GM18861 (cell line): ENCODE measurements around the gene LIPJ.

Source experiments
- ATAC-seq: cut with Tn5 transposase; IDR thresholded peaks from one replicate; pipeline ENCODE4 v1.9.1; 2021; ENCODE audit not compliant: unreplicated experiment

LIPJ gene

DNA sequence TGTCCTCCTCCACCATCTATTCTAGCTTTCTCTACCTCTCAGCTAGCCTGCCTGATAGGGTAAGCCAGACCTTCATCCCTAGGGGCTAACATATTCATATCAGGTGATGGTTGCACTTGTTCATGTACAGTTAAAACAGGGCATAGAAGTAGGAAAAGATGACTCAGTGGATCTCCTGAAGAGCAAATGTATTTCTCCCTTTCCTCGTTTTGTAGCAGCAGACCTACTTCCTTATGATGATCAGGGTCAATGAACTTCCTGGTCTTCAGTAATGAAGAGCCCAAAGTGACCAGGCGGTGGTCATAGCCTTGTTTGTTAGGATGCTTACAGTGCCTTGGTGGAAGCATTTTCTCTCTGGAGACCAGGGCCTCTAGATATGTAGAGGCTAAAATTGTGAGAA is 6.3 kb downstream of the LIPJ start:
- no peak for ATAC-seq

DNA sequence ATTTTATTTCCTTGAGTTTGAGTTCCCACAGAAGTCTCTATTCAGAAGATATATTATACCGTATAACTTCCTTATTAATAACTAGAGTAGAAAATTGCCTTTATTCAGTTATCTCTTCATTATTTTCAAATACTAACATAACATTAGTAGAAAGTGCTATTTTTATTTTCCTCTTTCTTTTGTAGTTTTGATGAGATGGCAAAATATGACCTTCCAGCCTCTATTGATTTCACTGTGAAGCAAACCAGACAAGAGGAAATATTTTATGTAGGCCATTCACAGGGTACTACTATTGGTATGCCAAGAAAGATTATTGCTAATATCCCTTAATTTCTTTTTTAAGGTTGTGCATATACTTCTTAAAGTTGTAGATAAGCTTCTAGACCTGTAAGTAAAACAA is 7.9 kb downstream of the LIPJ start:
- no peak for ATAC-seq

DNA sequence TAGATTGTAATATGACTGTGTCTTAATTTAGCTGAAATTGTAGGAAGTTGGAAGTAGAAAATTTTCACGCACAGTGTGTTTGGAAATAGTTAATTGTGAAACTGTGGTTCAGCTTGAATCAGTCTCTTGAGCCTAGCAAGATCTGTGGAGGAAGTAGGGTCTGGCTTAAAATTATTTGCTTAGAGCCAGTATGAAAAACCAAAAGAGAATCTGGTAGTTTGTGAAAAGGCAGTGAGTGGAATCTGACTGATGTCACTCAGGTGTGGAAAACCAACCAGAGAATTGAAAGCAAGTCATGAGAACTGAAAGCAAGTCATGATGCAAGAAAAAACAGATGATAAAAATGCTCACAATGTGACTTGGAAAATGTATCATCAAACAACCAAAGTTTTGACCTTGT is 11.5 kb downstream of the LIPJ start:
- ATAC-seq = peak; percentile 61

DNA sequence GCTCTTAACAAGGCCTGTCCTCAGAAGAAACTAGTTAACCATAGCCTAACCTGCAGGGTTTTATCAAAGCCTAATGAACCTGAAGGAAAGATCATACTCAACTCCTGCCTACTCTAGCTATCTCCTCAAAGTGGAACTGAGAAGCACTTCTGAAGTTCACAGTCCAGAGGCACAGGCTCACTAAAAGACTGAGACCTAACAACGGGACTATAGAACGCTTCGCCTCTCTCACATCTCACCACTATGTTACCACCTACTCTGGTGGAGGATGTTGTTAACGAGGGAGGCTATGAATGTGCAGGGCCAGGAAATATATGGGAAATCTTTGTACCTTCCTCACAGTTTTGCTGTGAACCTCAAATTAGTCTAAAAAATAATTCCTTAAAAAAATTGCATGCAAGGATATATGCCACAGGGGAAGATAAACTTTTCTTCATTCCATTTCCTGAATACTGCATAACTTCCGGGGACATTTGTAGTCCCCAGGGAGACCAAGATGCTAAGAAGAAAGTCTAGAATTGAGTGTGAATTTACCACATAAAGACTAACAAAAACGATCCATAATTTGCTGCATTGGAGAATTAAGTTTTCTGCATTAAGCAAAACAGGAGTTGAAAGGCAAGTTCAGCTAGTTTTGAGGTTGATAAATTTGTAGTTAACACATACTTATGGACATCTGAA is 21.6 kb downstream of the LIPJ start:
- ATAC-seq = peak; percentile 80

DNA sequence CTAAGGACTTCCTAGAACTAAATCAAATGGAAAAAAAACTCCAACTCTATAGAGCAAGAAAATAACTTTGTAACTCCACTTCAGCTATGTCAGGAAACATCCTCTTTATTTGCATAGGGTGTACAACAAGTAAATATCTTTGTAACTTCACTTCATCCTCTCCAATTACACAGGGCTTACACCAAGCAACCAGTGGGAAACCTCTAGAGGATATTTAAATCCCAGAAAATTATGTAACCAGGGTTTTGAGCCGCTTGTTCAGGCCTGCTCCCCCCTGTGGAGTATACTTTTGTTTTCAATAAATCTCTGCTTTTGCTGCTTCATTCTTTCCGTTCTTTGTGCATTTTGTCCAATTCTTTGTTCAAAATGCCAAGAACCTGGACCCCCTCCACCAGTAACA is 22.2 kb downstream of the LIPJ start:
- no peak for ATAC-seq

DNA sequence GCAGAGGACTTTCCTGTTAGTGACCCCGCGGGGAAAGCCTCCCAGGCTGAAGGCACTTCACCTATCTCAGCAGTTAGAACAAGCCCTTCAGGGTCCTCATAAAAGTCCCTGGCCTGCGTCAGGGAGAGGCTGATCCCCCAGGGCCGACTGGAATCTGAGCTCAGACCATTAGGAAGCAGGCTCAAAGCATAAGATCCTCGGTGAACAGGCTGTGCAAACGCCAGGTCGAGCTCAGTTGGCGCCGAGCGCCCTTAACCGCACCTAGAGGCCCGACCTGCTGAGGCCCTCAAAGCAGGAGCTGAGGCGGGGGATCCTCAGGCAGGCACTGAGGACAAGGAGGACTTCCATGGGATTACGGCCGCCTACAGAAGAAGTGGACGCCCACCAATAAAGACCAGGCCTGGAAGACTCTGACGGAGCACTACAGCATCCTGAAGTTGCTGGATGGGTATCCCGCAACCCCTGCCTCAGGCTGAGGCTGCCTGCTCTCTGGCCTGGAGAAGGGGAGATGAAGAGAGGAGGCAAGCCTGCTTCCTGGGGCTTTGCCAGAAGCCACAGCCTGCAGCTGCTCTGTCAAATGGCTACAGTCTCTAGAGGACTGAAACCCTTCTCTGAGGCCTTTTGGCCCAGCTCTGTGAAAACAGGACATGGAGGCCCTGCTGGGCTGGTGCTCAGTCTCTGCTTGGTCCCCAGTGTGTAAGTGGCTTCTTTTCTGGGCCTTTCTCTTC is 29.9 kb downstream of the LIPJ start:
- no peak for ATAC-seq

DNA sequence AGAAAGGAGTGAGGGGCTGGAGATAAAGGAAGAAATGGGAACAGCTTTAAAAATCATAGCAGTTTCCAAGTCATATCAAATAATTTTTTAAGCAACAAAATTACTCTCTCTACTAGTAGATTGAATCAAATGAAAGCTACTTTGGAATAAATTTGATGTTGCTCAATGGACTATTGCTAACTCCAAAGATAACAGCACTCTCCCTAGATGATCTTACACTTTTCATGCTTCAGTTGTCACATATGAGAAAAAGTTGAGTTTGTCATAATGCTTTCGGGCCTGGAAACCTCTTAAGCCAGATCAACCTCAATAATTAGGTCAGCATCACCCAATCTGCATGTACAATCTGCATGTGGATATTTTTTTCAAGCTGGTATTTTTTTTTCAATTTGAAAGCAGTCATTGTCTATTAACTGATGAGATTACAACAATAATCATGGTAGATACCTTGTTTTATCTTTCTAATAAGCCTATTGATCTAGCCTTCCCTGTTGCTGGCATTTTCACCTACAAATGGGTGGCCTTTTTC is 31.3 kb downstream of the LIPJ start:
- no peak for ATAC-seq

DNA sequence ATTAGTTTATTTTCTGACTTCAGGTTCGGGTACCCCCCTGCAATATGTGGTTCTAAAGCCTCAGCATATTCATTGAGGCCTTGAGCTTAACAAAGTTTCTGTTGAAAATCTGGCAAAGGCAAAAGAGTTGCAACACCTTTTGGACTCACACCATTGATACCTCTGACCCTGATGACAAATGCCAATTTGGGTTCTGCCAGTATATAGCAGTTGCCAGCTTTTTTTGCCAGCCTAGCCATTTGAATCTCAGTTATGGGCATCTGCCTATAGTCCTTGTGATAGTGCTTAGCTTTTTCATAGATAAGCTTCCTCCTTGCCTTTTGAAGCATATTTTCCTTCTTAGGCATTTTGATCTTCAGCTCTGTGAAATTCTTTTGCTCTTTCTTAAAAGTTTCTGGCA is 31.9 kb downstream of the LIPJ start:
- ATAC-seq = no peak

DNA sequence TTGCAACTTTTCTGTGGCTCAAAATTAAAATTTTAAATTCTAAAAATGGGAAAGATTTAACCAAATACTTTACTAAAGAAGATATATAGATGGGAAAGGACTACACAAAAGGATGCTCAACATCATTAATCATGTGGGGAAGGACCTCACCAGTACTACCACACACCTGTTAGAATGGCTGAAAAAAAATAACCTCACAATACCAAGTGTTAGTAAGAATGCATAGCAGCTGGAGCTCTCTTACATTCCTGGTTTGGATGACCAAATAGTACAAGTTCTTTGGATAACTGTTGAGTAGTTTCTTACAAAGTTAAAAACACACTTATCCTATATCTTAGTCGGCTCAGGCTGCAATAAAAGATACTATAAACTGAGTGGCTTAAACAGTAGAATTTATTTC is 33.9 kb downstream of the LIPJ start:
- no peak for ATAC-seq

DNA sequence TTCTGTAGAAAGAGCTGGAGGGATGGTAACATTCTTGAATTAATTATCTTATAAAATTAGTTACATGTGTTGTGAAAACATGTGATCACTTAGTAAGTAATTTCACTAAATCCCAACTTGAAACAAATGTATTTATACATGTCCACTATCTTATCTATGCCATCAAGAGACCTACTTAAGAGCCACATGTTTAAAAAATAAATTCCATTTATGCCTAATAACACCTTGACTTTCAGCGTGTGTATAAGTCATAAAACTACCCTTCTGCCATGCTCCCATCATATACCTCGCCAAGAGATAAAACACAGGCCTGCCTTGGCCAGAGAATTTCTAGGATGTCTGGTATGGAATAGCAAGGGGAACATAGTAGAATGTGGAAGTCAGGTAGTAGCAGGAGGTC is 37.3 kb downstream of the LIPJ start:
- no peak for ATAC-seq

DNA sequence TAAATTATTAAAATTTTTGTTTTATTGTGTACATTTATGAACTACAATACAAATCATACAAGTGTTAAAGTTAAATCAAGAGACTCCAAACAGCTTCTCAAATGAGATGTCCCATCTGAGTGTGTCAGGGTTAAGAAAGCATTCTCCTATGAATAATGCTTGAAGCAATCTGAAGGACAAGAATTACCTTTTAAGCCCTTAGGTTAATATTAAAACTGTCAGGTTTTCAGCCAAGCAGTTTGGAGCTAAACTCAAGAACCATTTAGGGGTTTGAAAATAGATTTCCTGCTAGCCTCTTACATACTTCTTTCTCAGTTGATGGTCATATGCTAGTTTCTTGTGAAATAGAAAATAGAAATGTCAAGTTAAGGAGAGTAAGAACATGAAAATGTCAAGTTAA is 38.3 kb downstream of the LIPJ start:
- ATAC-seq = no peak

DNA sequence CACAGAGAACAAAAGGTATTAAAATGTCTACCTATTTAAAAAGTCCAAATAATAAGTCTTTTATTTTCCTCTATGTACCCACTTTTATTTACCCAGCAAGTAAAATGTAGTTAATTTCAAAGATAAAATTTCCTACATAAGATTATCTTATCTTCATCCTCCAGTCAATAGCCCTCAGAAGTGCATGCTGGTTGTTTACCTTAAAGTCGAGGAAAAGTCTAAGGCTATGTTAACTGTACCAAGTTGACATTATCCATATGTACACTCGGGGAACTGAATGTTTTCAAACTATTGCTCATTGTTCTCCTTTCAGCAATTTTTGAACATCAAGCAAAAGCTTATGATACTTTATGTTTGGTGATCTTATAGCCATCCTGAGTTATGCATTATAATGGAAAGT is 53.6 kb downstream of the LIPJ start:
- ATAC-seq = no peak

DNA sequence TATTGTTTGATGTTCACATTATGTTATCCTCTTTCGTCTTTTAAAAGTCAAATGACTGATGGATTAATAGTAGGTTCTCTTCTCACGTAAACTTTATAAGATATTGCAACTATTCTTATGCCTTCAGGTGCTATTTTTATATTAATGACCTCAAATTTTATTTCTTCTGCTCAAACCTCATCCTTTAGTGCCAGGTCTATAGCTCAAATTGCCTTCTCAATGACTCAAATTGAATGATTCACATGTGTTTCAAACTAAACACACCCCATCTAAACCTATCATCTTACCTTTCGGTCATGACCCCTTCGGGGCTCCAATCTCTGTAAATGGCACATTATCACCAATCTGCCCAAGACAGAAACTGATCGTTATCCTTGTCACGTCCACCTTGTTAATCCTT is 55.6 kb downstream of the LIPJ start:
- no peak for ATAC-seq

DNA sequence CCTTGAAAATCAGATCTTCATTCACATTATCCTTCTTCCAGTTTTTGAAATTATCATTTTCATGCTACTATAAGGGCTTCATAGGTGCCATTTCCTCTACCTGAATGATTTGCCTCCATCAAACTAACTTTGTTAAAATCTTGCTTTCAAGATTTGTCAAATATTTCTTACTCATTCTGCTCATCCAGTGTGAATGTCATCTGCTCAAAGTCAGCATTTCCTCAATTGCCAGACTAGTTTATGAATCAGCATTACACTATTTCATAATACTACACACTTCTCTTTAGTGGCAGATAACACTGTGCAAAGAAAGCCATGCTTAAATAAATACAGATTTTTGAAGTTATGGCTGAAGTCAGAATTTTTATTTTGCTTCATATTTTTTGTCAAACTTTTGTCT is 56.4 kb downstream of the LIPJ start:
- no peak for ATAC-seq

DNA sequence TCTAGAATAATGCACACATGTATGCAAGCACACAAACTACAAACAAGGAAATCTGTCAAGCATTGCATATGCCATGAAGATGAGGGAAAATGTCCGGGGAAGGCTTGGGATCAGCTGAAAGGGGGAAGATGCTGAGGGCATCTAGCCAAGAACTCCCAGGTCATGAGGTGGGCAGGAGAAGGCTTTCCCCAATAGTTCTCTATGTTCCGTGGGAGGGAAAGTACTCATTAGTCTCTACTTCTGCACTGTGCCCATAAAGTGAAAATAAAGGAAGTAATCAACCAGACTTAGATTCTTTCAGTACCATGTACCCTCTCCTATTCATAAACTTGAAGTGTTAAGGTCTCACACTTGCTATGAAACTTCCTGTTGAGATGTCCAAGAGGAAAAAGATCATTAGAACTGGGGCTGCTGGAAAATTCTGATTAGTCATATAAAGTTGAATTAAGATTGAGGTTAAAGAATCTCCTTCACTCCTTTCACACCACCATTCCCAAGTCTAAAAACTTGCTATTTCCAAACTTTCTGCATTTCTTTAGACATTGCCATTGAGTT is 60.6 kb downstream of the LIPJ start:
- ATAC-seq = no peak

DNA sequence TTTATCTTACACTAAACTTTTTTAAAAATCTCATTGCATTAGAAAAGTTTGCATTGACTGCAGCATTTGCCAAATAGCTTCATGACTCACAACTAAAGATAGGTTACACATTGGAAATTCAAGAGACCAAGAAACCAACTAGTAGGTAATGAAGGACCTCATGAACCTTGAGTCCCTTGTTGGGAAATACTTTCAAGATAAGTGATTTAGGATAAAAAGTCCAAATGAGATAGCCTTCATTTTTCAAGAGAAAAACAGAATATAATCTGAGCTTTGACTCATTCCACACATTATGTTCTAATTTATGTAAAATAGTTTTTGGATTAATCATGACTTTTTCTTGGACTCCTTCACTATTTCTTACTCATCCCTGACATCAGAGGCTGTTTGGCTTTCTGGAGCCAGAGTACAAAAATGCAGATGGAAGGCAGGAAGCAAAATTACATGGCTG is 64.6 kb downstream of the LIPJ start:
- ATAC-seq = no peak

DNA sequence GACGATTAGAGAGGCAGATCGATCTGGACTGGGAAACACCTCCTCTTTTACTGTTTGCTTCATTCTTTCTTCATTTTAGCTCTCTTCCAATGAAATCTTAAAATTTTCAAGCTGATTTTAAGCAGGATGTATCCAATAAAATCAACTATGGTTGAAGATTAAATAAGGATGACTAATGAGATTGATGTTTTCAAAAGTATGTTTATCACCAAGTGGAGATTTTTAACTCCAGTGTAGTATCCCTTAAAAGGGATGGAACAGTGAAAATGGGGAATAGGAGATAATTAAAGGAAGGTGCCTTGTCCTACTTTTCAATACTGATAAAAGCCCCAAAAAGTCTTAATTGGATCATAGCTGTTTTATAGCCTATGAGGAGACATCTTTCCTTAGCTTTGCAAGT is 66.1 kb downstream of the LIPJ start:
- ATAC-seq = no peak
